GM11168 (cell line): ENCODE results near the gene UBE2Q2.

Experiments
- in situ Hi-C: fragments of 300-500 bp; cut with MboI; formaldehyde crosslinking; loops from one replicate; pipeline ENCODE4 v1.12.0; 2022; ENCODE audit warnings: low sequenced_read_pairs; ENCODE audit not compliant: unreplicated experiment

Gene UBE2Q2

DNA sequence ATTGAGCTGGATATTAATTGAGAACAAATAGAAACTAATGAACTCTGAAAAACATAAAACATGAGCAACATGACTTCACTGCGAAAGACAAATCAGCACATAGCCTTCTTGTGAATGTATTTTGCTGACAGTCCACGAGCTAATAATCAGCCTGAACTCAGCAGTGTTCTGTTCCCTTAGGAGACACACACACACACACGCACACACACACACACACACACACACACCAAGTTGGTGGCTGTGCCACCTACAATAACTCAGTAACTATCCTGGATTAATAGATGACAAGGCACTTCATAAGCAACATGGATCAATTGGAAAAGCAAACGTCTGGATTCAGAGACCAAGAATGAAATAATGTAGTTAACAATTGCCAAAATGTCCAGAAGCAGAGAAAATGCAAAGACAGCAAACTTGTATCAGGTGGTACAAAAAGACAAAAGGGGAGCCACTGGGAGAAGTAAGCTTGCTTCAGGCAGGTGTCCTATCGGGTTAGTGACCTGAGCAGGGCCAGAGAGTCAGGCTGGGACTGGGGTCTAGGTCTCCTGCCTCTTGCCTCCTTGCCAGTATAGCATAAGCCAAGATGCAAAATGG is 20.5 kb upstream of the UBE2Q2 start:
- in situ Hi-C loops, result loop anchor here (25.0 kb wide), 1 partner anchor 315 kb away; no protein-coding TSS in a partner anchor

GRCh38 chr15:75823860-75824613 is 19.2 kb upstream of the UBE2Q2 start:
- in situ Hi-C loops, result loop anchor here (25.0 kb wide), 1 partner anchor 313 kb away; no protein-coding TSS in a partner anchor

DNA sequence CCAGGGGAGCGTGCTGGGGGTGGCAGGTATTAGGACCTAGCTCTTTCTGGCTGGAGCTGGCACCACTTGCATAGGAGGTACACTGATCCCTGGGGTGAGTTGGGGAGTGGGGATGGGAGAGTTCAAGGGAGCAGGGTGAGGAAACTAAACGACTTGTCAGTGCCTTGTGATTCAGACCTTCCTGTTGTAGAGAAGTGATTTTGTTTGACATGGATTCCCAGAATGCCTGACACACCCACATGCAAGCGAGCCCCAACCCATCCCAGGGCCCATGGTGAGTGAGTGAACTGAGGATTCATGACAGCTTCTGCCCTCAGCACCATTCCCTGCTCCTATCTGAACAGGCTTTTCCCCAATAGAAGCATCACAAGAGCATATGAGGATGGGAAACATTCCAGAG is 15.6 kb upstream of the UBE2Q2 start:
- in situ Hi-C loops, result no loop called here

- in situ Hi-C loops, result no loop called here
Measured at GRCh38 chr15:75828429-75828828, 14.8 kb upstream of the UBE2Q2 start.

DNA sequence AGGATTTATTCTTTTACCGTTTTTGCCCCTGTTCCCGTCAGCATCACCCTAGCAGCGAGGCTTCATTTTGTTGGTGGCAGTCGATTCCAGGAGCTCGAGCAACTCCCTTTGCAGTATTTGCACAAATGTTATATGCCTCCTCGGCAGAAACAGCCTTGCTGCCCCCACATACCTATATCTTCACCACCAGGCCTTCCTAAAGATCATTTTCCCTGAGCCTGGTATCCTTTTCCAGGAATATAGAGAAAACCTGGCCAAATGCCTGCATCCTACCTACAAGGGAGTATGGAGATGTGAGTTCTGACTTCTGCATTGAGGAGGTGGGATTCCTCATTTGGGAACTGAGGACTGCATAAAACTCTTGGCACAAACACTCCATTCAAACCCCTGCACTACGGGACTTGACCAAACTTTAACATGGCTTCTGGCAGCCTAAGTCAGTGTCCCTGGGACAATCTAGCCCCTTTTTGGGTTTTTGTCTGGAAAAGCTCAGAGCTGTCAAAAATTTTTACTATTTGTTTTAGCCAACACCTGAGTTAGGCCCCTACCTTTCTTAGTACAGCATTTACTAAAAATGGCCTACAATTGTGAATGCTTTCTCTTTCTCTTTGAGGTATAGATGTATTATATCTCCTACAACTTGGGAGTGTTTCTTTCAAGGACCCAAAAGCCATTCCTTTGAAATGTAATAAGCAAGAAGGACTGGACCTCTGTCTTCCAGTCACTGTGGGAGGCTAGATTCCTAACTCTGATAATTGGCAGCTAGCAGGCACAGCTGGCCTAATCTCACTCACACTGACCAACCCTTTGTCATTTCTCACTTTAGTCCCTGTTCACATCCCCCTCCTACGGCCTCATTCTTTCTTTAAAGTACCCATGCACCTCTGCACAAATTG is 12.1 kb upstream of the UBE2Q2 start:
- in situ Hi-C loops, result no loop called here

DNA sequence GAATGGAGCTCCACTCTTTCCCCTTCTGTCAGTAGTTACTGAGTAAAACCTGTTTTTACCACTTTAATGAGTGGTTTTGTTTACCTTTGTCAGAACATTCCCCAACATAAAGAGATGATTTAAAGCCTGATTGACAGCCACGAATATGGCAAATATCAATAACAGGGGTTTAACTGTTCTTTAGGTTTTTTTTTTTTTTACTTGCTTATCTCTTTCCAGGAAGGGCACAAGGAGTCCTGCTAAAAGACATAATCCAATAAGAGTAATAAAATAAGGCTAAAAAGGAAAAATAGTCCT is 11.5 kb upstream of the UBE2Q2 start:
- in situ Hi-C loops, result no loop called here

DNA sequence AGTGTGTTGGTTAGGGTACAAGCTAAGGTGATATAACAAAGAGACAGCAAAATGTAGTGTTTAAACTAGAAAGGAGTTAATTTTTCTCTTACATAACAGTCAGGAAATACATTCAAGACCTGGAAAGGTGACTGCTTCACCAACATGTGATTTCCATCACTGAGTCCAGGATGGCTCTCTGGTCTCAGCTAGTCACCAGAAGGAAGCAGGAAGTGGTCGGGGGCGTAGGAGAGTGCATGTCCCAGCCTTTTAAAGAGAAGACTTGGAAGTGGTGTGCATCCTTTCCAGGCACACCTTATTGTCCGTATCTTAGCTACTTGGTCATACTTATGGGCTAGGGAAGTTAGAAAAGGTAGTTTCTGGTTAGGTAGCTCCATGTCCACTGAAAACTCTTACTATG is 11.1 kb upstream of the UBE2Q2 start:
- in situ Hi-C loops, result no loop called here

GRCh38 chr15:75834021-75834420 is 9.2 kb upstream of the UBE2Q2 start:
- in situ Hi-C loops, result no loop called here

DNA sequence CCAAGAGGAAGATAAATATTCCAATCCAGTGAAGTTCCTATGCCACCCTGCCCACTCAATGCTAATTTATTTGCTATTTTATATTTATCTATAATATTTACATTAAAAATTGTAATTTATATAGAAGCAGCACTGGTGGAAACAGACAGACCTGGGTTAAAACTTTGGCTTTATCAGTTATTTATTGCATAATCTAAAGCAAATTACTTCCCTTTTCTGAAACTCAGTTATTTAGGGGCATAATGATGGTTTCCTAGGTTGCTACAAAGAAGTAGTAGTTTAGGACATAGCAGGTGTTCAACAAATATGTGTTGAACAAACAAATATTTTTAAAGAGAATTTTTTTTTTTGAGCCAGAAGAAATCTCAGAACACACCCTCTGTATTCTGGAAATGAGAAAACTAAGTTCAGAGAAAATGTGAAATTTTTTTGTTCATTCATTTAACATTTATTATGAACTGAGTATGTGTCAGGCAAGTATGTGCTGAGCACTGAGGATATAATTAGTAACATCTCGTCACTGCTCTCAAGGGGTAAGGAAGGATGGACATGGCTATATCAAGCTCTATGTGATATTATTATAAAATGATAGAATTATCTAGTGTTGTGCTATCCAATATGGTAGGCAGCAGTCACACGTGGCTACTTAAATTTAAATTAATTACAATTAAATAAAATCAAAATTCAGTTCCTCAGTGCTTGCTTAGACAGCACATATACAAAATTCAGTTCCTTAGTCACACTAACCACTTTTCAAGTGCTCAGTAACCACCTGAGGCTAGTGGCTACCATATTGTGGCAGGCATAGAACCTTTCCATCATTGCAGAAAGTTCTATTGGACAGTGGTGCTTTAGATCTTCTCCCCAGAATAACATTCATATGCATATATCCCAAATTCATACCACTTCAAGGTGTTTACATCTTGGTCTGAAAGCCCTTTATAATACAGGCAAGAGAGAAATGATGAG is 7.0 kb upstream of the UBE2Q2 start:
- in situ Hi-C loops, result no loop called here

DNA sequence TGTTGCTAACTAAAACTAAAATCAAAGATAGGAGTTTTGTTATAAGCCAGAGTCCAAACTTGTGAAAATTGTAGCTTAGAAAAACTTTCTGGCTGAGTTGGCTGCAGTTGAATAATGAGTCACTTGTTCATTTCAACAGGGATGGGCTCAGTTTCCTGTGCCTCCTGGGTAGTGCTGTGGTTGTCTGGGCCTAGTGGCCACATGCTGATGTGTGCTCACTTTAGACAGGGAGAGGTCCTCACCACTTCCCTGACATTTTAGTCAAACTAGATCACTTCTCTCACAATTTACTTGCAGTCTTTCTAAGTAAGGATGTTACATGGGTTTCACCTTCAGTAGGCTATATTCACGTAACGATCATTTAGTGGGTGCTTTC is 6.3 kb upstream of the UBE2Q2 start:
- in situ Hi-C loops, result no loop called here

DNA sequence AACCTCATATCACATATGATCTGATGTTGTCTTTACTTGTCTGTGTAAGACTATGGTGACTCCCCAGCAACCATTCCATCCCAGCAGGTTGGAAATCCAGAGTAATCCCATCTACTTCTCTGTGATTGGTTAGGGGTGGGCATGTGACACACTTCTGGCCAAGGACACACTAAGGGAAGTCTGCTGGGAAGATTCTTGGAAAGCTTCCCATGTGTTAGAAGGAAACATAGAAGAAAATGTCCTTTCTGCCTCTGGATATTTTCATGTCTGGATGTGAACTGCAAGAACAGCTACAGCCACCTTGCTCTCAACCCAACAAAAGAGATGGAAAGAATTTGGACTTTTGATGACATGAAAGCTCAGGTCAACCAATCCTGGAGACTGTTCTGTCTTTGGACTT is 2.6 kb upstream of the UBE2Q2 start:
- in situ Hi-C loops, result no loop called here

- in situ Hi-C loops, result no loop called here
Measured at GRCh38 chr15:75841626-75842025, 1.6 kb upstream of the UBE2Q2 start.

DNA sequence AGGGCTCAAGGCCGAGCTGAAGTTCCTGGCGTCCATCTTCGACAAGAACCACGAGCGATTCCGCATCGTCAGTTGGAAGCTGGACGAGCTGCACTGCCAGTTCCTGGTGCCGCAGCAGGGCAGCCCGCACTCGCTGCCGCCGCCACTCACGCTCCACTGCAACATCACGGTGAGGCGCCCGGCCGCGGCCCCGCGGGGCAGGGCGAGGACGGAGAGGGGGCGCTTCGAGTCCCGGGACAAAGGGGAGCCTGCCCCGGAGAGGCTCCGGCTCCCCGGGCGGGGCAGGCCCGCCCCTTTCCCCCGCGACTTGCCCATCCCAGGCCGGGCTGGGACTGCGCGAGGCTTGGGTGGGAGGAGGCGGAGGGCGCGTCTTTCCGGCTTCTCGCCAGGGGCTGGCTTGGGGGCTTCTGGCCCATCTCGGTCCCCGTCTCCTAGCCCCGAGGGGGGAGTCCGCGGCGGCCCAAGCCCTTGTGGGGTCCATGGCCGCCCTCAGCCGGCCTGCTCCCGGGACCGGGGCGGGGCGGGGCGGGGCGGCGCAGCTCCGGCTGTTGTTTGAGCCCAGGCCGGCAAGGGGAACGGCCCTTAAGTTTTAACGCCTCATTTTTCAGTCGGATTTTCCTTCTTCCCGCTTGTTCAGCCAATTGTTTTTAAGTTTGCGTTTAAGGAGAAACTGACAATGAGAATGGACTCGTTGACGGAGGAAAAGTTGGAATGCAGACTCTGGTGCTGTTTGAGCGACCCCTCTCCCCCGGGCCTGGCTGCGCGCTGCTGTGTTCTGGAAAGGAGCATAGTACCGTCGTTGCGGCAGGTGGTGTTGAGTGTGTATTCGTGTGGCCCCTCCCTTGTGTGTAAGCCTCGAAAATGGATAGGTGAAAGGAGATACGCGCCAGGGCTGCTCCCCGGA is 683 bp downstream of the UBE2Q2 start:
- in situ Hi-C loops, result no loop called here

GRCh38 chr15:75844629-75845335 is 1.5 kb downstream of the UBE2Q2 start:
- in situ Hi-C loops, result no loop called here

DNA sequence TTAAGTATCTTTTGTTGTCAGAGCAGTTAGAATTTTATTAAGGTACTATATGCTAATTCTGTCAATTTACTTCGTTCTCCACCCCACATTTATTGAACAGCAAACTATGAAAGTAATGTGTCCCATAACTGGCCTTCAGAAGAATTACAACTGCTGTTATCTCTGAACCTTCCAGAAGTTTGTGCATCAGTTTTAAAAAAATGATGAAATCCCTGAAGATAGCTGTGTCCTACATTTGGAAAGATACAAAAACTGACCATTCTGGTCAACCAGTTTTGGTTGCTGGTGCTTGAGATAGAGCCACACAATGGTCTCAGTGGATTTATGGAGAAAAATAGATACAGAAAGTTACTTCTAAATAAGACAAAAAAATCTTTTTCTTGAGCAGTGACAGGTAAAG is 5.9 kb downstream of the UBE2Q2 start:
- in situ Hi-C loops, result no loop called here

- in situ Hi-C loops, result loop anchor here (5.0 kb wide), 1 partner anchor 37 kb away; no protein-coding TSS in a partner anchor
Measured at GRCh38 chr15:75850708-75851107, 7.5 kb downstream of the UBE2Q2 start.

GRCh38 chr15:75851566-75851965 is 8.3 kb downstream of the UBE2Q2 start:
- in situ Hi-C loops, result loop anchor here (5.0 kb wide), 1 partner anchor 36 kb away; no protein-coding TSS in a partner anchor

DNA sequence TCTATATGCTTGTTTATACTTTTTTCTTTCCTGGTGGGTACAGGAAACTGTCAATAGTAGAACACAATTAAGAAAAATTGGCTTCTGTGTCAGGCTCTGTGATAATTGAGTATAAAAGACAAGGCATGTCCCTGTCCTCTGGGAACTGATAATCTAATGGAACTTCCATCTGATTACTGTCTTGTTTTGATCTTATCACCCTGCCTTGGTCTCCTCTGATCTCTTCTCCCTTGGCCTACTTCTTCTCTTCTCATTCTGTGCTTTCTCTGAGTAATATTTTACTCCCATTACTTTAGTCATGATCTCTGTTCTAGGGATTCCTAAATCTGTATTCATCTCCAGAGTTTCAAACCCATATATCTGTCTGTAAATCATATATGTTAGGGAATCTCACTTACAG is 14.6 kb downstream of the UBE2Q2 start:
- in situ Hi-C loops, result no loop called here
